ENCODE results near the gene ADGRF4. TPM values are rescaled to one million over a fixed set of nuclear protein-coding genes. Genes with fewer than 3 reads are reported as not detected.

The ADGRF4 gene
- total and polyA plus RNA-seq, 9 of the 15 experiments (the other 6 are each of a cell fraction or from before 2014, with no cell fraction given), result not detected

- H3K4me3 ChIP-seq, result no peak overlapping the region
- FAIRE-seq (no peak), ATAC-seq (no peak), DNase-seq (ENCODE audit: extremely low read depth in 1 of 4, low spot score in 3 of 4) (no peak)
- no TSS peak for BruUV-seq (replicated peaks)
- no peak overlapping the region for H3K27ac ChIP-seq (ENCODE audit: extremely low read depth, low read depth, low read length)
- TF ChIP-seq ARID3A (IDR thresholded peaks at IDR 0.05; ENCODE audit: borderline replicate concordance, low read depth, low read length), result no peak
- no peak for TF ChIP-seq ZNF239 (CRISPR knock-in tag; IDR thresholded peaks at IDR 0.05)
- no peak for TF ChIP-seq CBX1 (IDR thresholded peaks at IDR 0.05; ENCODE audit: low read depth)
- TF ChIP-seq YY1 (IDR thresholded peaks at IDR 0.05; ENCODE audit: borderline replicate concordance in 1 of 3, control insufficient read depth in 1 of 3, extremely low read depth in 1 of 3, insufficient read depth in 3 of 3, insufficient read length in 1 of 3, insufficient replicate concordance in 2 of 3, low read depth in 1 of 3, low read length in 2 of 3), result no peak
- TF ChIP-seq YBX1 (IDR thresholded peaks at IDR 0.05), result no peak
- no peaks in the 10 kb centered on the region for H3K4me1 ChIP-seq (replicated peaks in 1 of 2; ENCODE audit: control insufficient read depth in 2 of 2, insufficient read depth in 2 of 2, low read length in 2 of 2)
- H3K79me2 ChIP-seq (ENCODE audit: control insufficient read depth, insufficient read depth, low read length), result no peaks in the 10 kb centered on the region
- no peak overlapping the region for H3K4me2 ChIP-seq (ENCODE audit: insufficient read depth, low read length)
- H3K36me3 ChIP-seq (ENCODE audit: control insufficient read depth, insufficient read depth, low read length), result no peaks in the 10 kb centered on the region
- no peak overlapping the region for H2AFZ ChIP-seq (ENCODE audit: low read depth, low read length)
- intact Hi-C loops (cut with micrococcal nuclease), result no loop called here
- ChIA-PET POLR2A (no interaction called here), CTCF (ENCODE audit: low intra/inter-chr PET ratio) (no interaction called here)
- 4% methylated on average over 1 of the region's 1 CpG for WGBS (ENCODE audit: insufficient coverage, low coverage, missing lambda C conversion rate)
- no peaks in the 10 kb centered on the region for H3K9me3 ChIP-seq (replicated peaks; ENCODE audit: control insufficient read depth, insufficient read depth, low read depth, low read length)
- H3K9ac ChIP-seq (ENCODE audit: insufficient read depth in 1 of 2, low read depth in 2 of 2, low read length in 2 of 2), result no peak overlapping the region
- H4K20me1 ChIP-seq (replicated peaks; ENCODE audit: control insufficient read depth, insufficient read depth, low read length), result no peaks in the 10 kb centered on the region
- no peaks in the 10 kb centered on the region for H3K27me3 ChIP-seq (ENCODE audit: control insufficient read depth in 2 of 2, insufficient read depth in 2 of 2, low read length in 2 of 2)
- H3K9me1 ChIP-seq (ENCODE audit: control insufficient read depth, insufficient read depth, low read length), result no peaks in the 10 kb centered on the region
- in situ Hi-C loops (cut with MboI), result no loop called here
Observed at GRCh38 chr6:47740714-47741113, 42.3 kb downstream of the ADGRF4 start.

Data from K562 (cell line).